ENCODE results near the gene CALB2.

GRCh38 chr16:71345031-71345430, 13.5 kb upstream of the CALB2 start:
- TF ChIP-seq PBX3 (CRISPR knock-in tag; IDR thresholded peaks at IDR 0.05; ENCODE audit: borderline replicate concordance): no peak
- no peak for TF ChIP-seq ASH2L (IDR thresholded peaks at IDR 0.05; ENCODE audit: insufficient read length, low read depth, low read length)
- no peak for TF ChIP-seq ZNF343 (CRISPR knock-in tag; IDR thresholded peaks at IDR 0.05)
- TF ChIP-seq, protein P1, sequence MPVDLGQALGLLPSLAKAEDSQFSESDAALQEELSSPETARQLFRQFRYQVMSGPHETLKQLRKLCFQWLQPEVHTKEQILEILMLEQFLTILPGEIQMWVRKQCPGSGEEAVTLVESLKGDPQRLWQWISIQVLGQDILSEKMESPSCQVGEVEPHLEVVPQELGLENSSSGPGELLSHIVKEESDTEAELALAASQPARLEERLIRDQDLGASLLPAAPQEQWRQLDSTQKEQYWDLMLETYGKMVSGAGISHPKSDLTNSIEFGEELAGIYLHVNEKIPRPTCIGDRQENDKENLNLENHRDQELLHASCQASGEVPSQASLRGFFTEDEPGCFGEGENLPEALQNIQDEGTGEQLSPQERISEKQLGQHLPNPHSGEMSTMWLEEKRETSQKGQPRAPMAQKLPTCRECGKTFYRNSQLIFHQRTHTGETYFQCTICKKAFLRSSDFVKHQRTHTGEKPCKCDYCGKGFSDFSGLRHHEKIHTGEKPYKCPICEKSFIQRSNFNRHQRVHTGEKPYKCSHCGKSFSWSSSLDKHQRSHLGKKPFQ (CRISPR knock-in tag; IDR thresholded peaks at IDR 0.05; ENCODE audit: insufficient replicate concordance): no peak
- TF ChIP-seq FOXK1 (CRISPR knock-in tag; IDR thresholded peaks at IDR 0.05; ENCODE audit: borderline replicate concordance, low read depth): no peak
- TF ChIP-seq, protein P2, sequence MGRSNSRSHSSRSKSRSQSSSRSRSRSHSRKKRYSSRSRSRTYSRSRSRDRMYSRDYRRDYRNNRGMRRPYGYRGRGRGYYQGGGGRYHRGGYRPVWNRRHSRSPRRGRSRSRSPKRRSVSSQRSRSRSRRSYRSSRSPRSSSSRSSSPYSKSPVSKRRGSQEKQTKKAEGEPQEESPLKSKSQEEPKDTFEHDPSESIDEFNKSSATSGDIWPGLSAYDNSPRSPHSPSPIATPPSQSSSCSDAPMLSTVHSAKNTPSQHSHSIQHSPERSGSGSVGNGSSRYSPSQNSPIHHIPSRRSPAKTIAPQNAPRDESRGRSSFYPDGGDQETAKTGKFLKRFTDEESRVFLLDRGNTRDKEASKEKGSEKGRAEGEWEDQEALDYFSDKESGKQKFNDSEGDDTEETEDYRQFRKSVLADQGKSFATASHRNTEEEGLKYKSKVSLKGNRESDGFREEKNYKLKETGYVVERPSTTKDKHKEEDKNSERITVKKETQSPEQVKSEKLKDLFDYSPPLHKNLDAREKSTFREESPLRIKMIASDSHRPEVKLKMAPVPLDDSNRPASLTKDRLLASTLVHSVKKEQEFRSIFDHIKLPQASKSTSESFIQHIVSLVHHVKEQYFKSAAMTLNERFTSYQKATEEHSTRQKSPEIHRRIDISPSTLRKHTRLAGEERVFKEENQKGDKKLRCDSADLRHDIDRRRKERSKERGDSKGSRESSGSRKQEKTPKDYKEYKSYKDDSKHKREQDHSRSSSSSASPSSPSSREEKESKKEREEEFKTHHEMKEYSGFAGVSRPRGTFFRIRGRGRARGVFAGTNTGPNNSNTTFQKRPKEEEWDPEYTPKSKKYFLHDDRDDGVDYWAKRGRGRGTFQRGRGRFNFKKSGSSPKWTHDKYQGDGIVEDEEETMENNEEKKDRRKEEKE (IDR thresholded peaks at IDR 0.05): no peak
- TF ChIP-seq, protein P3, sequence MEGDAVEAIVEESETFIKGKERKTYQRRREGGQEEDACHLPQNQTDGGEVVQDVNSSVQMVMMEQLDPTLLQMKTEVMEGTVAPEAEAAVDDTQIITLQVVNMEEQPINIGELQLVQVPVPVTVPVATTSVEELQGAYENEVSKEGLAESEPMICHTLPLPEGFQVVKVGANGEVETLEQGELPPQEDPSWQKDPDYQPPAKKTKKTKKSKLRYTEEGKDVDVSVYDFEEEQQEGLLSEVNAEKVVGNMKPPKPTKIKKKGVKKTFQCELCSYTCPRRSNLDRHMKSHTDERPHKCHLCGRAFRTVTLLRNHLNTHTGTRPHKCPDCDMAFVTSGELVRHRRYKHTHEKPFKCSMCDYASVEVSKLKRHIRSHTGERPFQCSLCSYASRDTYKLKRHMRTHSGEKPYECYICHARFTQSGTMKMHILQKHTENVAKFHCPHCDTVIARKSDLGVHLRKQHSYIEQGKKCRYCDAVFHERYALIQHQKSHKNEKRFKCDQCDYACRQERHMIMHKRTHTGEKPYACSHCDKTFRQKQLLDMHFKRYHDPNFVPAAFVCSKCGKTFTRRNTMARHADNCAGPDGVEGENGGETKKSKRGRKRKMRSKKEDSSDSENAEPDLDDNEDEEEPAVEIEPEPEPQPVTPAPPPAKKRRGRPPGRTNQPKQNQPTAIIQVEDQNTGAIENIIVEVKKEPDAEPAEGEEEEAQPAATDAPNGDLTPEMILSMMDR (CRISPR knock-in tag; IDR thresholded peaks at IDR 0.05): no peak
- TF ChIP-seq DZIP1 (CRISPR knock-in tag; IDR thresholded peaks at IDR 0.05): no peak
- no peak for TF ChIP-seq JUNB (CRISPR knock-in tag; IDR thresholded peaks at IDR 0.05; ENCODE audit: borderline replicate concordance)
